Mesenchymal stem cell (in vitro differentiated cells and primary cell): ENCODE results near the gene ZNF107.

Experiments used
- DNase-seq: peaks from one replicate; pipeline ENCODE4 v3.0.0-alpha.2; 2013
- H2AFZ ChIP-seq: one replicate; pipeline ENCODE4 v1.6.1; 2013; ENCODE audit warnings: low read depth, mild to moderate bottlenecking, control low read depth, inconsistent platforms, low read length, moderate library complexity
- H2AK5ac ChIP-seq: 2 replicates; pipeline ENCODE4 v1.6.1; 2013; ENCODE audit warnings: low read length, moderate library complexity, mild to moderate bottlenecking, inconsistent platforms; ENCODE audit not compliant: severe bottlenecking
- H2BK120ac ChIP-seq: one replicate; pipeline ENCODE4 v1.6.1; 2013; ENCODE audit warnings: low read depth, mild to moderate bottlenecking, inconsistent platforms, low read length, moderate library complexity
- H2BK12ac ChIP-seq, 2 experiments: one replicate each; pipeline ENCODE4 v1.6.1; 2013; ENCODE audit warnings: inconsistent platforms in 2 of 2, low read length in 2 of 2, mild to moderate bottlenecking in 2 of 2, moderate library complexity in 2 of 2, control low read depth in 1 of 2
- H2BK15ac ChIP-seq: one replicate; pipeline ENCODE4 v1.6.1; 2013; ENCODE audit warnings: mild to moderate bottlenecking, low read depth, inconsistent platforms; ENCODE audit not compliant: poor library complexity, severe bottlenecking
- H2BK5ac ChIP-seq: 2 replicates; pipeline ENCODE4 v1.6.1; 2013; ENCODE audit warnings: low read depth, mild to moderate bottlenecking, low read length, control low read depth, inconsistent platforms; ENCODE audit not compliant: poor library complexity, severe bottlenecking
- H3K14ac ChIP-seq, 2 experiments: one replicate each; pipeline ENCODE4 v1.6.1; 2013; ENCODE audit warnings: inconsistent platforms in 2 of 2, low read length in 2 of 2, control low read depth in 1 of 2, mild to moderate bottlenecking in 1 of 2, moderate library complexity in 1 of 2
- H3K18ac ChIP-seq, 2 experiments: one replicate each; pipeline ENCODE4 v1.6.1; 2013; ENCODE audit warnings: inconsistent platforms in 2 of 2, low read length in 2 of 2, control low read depth in 1 of 2, low read depth in 1 of 2, mild to moderate bottlenecking in 1 of 2
- H3K23ac ChIP-seq, 2 experiments: one replicate each; pipeline ENCODE4 v1.6.1; 2013; ENCODE audit warnings: inconsistent platforms in 2 of 2, low read length in 2 of 2, mild to moderate bottlenecking in 2 of 2, moderate library complexity in 2 of 2, control low read depth in 1 of 2
- H3K27ac ChIP-seq: 2 replicates; pipeline ENCODE4 v1.5.1; 2013; ENCODE audit warnings: mild to moderate bottlenecking, moderate library complexity, low read length, control low read depth, inconsistent platforms; ENCODE audit not compliant: poor library complexity, severe bottlenecking
- H3K27me3 ChIP-seq, 2 experiments: 2 replicates each; pipeline versions ENCODE4 v1.6.1 to v1.7.0; 2013; ENCODE audit warnings: low read length in 2 of 2, mild to moderate bottlenecking in 2 of 2, moderate library complexity in 2 of 2, control low read depth in 1 of 2, inconsistent platforms in 1 of 2; ENCODE audit not compliant: control insufficient read depth in 1 of 2, insufficient read depth in 1 of 2
- H3K36me3 ChIP-seq, 2 experiments: 2 replicates each; pipeline versions ENCODE4 v1.6.1 to v1.7.0; 2013; ENCODE audit warnings: low read length in 2 of 2, control low read depth in 1 of 2, inconsistent platforms in 1 of 2, low read depth in 1 of 2, mild to moderate bottlenecking in 1 of 2; ENCODE audit not compliant: insufficient read depth in 2 of 2, control insufficient read depth in 1 of 2
- H3K4ac ChIP-seq, 2 experiments: one replicate each; pipeline ENCODE4 v1.6.1; 2013; ENCODE audit warnings: inconsistent platforms in 2 of 2, low read length in 2 of 2, mild to moderate bottlenecking in 2 of 2, moderate library complexity in 2 of 2, control low read depth in 1 of 2, low read depth in 1 of 2
- H3K4me1 ChIP-seq: 2 replicates; pipeline ENCODE4 v1.6.1; 2013; ENCODE audit warnings: low read depth, low read length, control low read depth; ENCODE audit not compliant: control insufficient read depth, insufficient read depth
- H3K4me2 ChIP-seq: 2 replicates; pipeline ENCODE4 v1.6.1; 2013; ENCODE audit warnings: low read length, mild to moderate bottlenecking, inconsistent platforms; ENCODE audit not compliant: poor library complexity, severe bottlenecking
- H3K4me3 ChIP-seq, 2 experiments: 2 replicates each; pipeline versions ENCODE4 v1.5.1 to v1.7.0; 2013; ENCODE audit warnings: low read length in 2 of 2, mild to moderate bottlenecking in 2 of 2, control low read depth in 1 of 2, low read depth in 1 of 2; ENCODE audit not compliant: insufficient read depth in 1 of 2
- H3K79me1 ChIP-seq: replicated peaks from 2 replicates; pipeline ENCODE4 v1.6.1; 2013; ENCODE audit warnings: mild to moderate bottlenecking, control low read depth, low read length, inconsistent platforms; ENCODE audit not compliant: poor library complexity, severe bottlenecking
- H3K9ac ChIP-seq: 2 replicates; pipeline ENCODE4 v1.7.0; 2013; ENCODE audit warnings: mild to moderate bottlenecking, low read length, moderate library complexity
- H3K9me3 ChIP-seq: 2 replicates; pipeline ENCODE4 v1.7.0; 2013; ENCODE audit warnings: mild to moderate bottlenecking, low read length; ENCODE audit not compliant: control insufficient read depth
- H4K8ac ChIP-seq: one replicate; pipeline ENCODE4 v1.6.1; 2013; ENCODE audit warnings: inconsistent platforms, mild to moderate bottlenecking, low read length, moderate library complexity
- H4K91ac ChIP-seq: one replicate; pipeline ENCODE4 v1.6.1; 2013; ENCODE audit warnings: mild to moderate bottlenecking, low read length, inconsistent platforms
- WGBS: methylation state at CpG from one replicate; pipeline ENCODE4 v1.1.7; 2013; ENCODE audit warnings: mixed read lengths; 5-methylcytosine and 5-hydroxymethylcytosine counted together

Gene ZNF107

DNA sequence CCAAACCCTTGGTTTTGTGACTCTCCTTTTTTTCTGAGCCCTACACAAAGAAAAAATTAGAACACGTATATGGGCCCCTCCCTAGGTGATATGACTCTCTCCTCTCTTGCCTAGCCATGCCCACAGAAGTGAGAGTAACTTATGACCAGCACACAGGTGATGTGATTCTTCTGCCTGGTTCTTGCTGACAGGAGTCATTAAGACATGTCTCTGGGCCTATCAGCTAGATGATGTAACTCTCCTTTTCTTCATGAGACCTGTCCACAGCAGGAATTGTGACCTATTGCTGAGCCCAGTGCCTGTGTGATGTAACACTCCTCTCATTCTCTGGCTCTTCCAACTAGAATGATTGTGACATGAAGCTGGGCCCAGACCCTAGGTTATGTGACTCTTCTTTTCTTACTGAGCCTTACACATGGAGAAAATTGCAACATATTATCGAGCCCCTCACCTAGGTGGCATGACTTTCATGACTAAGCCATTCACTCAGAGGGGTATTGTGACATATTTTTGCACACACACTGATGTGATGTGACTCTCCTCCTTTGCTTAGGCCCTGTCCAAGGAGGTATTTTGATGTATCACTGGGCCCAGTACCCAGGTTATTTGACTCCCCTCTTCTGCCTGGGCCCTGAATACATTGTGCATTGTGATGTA lies 31.4 kb upstream of the ZNF107 start:
- no peak overlapping the region for H3K23ac ChIP-seq
- no peak overlapping the region for H3K4me3 ChIP-seq
- no peak overlapping the region for H3K4me2 ChIP-seq
- no peak overlapping the region for H3K18ac ChIP-seq
- no peak overlapping the region for H2BK15ac ChIP-seq
- no peak overlapping the region for H2BK120ac ChIP-seq
- no peaks in the 10 kb centered on the region for H3K27me3 ChIP-seq
- 49% methylated on average over 2 of the region's 2 CpGs for WGBS
- no peak overlapping the region for H3K9ac ChIP-seq
- H4K91ac ChIP-seq: no peak overlapping the region
- no peaks in the 10 kb centered on the region for H3K79me1 ChIP-seq
- no peak overlapping the region for H3K4ac ChIP-seq
- peaks cover 6% of the 10 kb centered on the region for H3K9me3 ChIP-seq
- no peak overlapping the region for H2BK5ac ChIP-seq
- H4K8ac ChIP-seq: no peak overlapping the region
- no peak overlapping the region for H2BK12ac ChIP-seq
- no peaks in the 10 kb centered on the region for H3K36me3 ChIP-seq
- H3K4me1 ChIP-seq: no peaks in the 10 kb centered on the region
- no peak overlapping the region for H3K14ac ChIP-seq
- H3K27ac ChIP-seq: no peak overlapping the region
- DNase-seq: no peak
- H2AK5ac ChIP-seq: no peak overlapping the region
- H2AFZ ChIP-seq: no peak overlapping the region

DNA sequence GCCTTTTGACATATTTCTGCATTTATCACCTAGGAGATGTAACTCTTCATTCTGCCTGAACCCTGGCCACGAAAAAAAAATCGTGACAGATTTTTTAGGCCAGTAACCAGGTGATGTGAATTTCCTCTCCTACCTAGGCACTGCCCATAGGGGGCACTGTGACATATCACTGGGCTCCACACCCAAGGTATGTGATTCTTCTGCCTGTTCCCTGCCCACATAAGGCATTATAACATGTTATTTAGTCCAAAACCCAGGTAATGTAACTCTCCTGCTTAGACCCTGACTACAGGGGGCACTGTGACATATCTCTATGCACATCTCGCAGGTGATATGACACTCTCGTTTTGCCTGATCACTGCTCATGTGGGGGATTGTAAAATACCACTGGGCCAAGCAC lies 29.5 kb upstream of the ZNF107 start:
- H3K36me3 ChIP-seq: no peaks in the 10 kb centered on the region
- H3K9ac ChIP-seq: no peak overlapping the region
- H2BK5ac ChIP-seq: no peak overlapping the region
- H3K9me3 ChIP-seq: peaks cover 8% of the 10 kb centered on the region
- no peak overlapping the region for H2BK12ac ChIP-seq
- H4K8ac ChIP-seq: no peak overlapping the region
- no peak overlapping the region for H3K27ac ChIP-seq
- H2AK5ac ChIP-seq: no peak overlapping the region
- no peaks in the 10 kb centered on the region for H3K79me1 ChIP-seq
- 43% methylated on average over 4 of the region's 4 CpGs for WGBS
- H3K4ac ChIP-seq: no peak overlapping the region
- H3K4me3 ChIP-seq: no peak overlapping the region
- H2BK120ac ChIP-seq: no peak overlapping the region
- H4K91ac ChIP-seq: no peak overlapping the region
- no peaks in the 10 kb centered on the region for H3K27me3 ChIP-seq
- no peak overlapping the region for H3K23ac ChIP-seq
- no peak overlapping the region for H2BK15ac ChIP-seq
- DNase-seq: no peak
- no peak overlapping the region for H3K14ac ChIP-seq
- no peaks in the 10 kb centered on the region for H3K4me1 ChIP-seq
- no peak overlapping the region for H3K4me2 ChIP-seq
- no peak overlapping the region for H2AFZ ChIP-seq
- H3K18ac ChIP-seq: no peak overlapping the region

DNA sequence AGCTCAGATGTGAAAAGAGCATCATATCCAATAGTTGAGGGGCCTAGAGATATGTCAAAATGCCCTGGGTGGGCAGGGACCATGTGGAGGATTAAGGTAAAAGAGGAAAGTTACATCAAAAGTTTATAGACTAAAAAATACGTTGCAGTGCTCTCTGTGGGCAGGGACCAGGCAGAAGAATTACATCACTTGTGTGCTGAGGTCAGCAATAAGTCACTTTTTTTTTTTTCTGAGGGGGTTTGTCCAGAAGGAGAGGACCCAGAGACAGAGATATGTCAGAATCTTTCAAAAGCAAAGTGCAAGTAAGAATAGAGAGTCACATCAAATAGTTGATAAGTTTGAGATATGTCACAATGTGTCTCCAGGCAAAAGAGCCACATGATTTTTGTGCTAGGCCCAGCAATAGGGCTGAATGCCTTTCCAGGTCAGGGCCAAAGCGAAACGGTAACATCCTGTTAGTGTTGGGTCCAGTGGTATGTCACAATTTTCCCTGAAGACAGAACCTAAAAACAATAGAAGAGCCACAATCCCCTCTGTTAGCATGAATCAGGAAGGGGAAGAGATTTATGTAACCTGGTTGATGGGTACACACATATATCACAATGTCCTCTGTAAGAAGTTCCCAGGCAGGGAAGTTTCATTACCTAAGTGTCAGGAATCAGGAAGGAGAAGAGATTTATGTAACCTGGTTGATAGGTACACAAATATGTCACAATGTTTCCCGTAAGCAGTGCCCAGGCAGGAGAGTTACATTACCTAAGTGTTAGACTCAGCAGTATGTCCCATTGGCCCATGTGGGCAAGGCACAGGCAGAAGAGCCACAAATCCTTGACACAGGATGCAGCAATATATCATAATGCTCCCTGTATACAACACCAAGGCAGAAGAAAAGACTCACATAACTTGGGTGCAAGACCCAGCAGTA lies 28.1 kb upstream of the ZNF107 start:
- Histone ChIP-seq H4K8ac (no peak overlapping the region), H2BK120ac (no peak overlapping the region), H2AFZ (no peak overlapping the region), H3K9ac (no peak overlapping the region), H3K79me1 (no peaks in the 10 kb centered on the region), H3K27me3 (no peaks in the 10 kb centered on the region), H3K18ac (no peak overlapping the region), H3K9me3 (peaks cover 7% of the 10 kb centered on the region), H2BK15ac (no peak overlapping the region), H2BK5ac (no peak overlapping the region), H3K4me3 (no peak overlapping the region), H4K91ac (no peak overlapping the region), H3K4me2 (no peak overlapping the region), H3K14ac (no peak overlapping the region), H2BK12ac (no peak overlapping the region), H3K4me1 (no peaks in the 10 kb centered on the region), H3K27ac (no peak overlapping the region), H3K4ac (no peak overlapping the region), H3K23ac (no peak overlapping the region), H2AK5ac (no peak overlapping the region), H3K36me3 (no peaks in the 10 kb centered on the region)
- DNase-seq: no peak
- 62% methylated on average over 4 of the region's 4 CpGs for WGBS

DNA sequence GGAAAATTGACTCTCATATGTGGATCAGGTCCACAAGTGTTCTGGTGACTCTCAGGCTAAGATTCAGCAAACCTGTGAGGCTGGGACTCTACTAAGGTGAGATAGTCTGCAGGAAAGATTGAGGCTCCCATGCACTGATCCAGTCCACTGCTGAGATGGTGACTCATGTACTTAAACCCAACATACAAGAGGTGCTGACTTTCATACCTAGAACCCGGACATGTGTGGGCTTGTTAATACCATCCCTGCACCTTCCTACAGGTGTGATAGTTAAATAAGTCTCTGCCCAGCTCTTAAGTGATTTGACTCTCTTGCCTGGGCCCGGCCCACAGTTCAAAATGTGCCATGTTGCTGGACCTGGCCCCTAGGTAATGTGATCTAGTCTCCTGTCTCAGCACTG lies 27.1 kb upstream of the ZNF107 start:
- H2BK12ac ChIP-seq: no peak overlapping the region
- no peaks in the 10 kb centered on the region for H3K4me1 ChIP-seq
- H3K79me1 ChIP-seq: no peaks in the 10 kb centered on the region
- H3K4me2 ChIP-seq: no peak overlapping the region
- H2AK5ac ChIP-seq: no peak overlapping the region
- no peak overlapping the region for H4K8ac ChIP-seq
- 61% methylated on average over 2 of the region's 2 CpGs for WGBS
- no peak overlapping the region for H2BK5ac ChIP-seq
- H3K27ac ChIP-seq: no peak overlapping the region
- H4K91ac ChIP-seq: no peak overlapping the region
- peaks cover 12% of the 10 kb centered on the region for H3K9me3 ChIP-seq
- H3K4ac ChIP-seq: no peak overlapping the region
- no peak overlapping the region for H3K14ac ChIP-seq
- no peaks in the 10 kb centered on the region for H3K36me3 ChIP-seq
- H2AFZ ChIP-seq: no peak overlapping the region
- no peak overlapping the region for H2BK15ac ChIP-seq
- no peak overlapping the region for H3K18ac ChIP-seq
- H2BK120ac ChIP-seq: no peak overlapping the region
- no peaks in the 10 kb centered on the region for H3K27me3 ChIP-seq
- H3K4me3 ChIP-seq: no peak overlapping the region
- no peak overlapping the region for H3K23ac ChIP-seq
- H3K9ac ChIP-seq: no peak overlapping the region
- no peak for DNase-seq
